Thyroid gland (tissue), 4 donors: ENCODE results near the gene CACNA1G. TPM values are rescaled to one million over a fixed set of nuclear protein-coding genes. Genes with fewer than 3 reads are reported as not detected.

ENCODE experiments used
- DNase-seq, 2 donors: peaks; one replicate each; pipeline ENCODE4 v3.0.0-alpha.2; 2019
- H3K27ac ChIP-seq, 3 donors: fragments of 200-600 bp; sonication (generic); 1 replicate in 2 of 3; 2 replicates in 1 of 3; pipeline ENCODE4 v1.5.1; 2016 to 2019; ENCODE audit warnings: mild to moderate bottlenecking in 1 of 3, moderate library complexity in 1 of 3
- H3K27me3 ChIP-seq: fragments of 200-600 bp; sonication (generic); one replicate; pipeline ENCODE4 v1.5.1; 2019
- H3K36me3 ChIP-seq, 2 donors: fragments of 200-600 bp; sonication (generic); one replicate each; pipeline ENCODE4 v1.5.1; 2016 to 2019
- H3K4me1 ChIP-seq, 2 donors: fragments of 200-600 bp; sonication (generic); one replicate each; pipeline ENCODE4 v1.5.1; 2017 to 2019
- H3K4me3 ChIP-seq, 3 donors: fragments of 200-600 bp; sonication (generic); replicated peaks in 1 of 3; 1 replicate in 2 of 3; 2 replicates in 1 of 3; pipeline ENCODE4 v1.5.1; 2016; ENCODE audit warnings: mild to moderate bottlenecking in 1 of 3
- H3K9me3 ChIP-seq: fragments of 200-600 bp; sonication (generic); one replicate; pipeline ENCODE4 v1.5.1; 2017
- CTCF ChIP-seq, 6 experiments: fragments of 200-600 bp in 3 of 6; fragments of 450-650 bp in 3 of 6; sonication (generic) in 3 of 6; IDR thresholded peaks; one replicate each; pipeline ENCODE4 v1.5.1; 2016 to 2019; ENCODE audit warnings: antibody characterized with exemption in 6 of 6, mild to moderate bottlenecking in 2 of 6, inconsistent platforms in 1 of 6, moderate library complexity in 1 of 6
- POLR2A ChIP-seq, 2 donors: fragments of 450-650 bp; IDR thresholded peaks; one replicate each; pipeline ENCODE4 v1.6.1; 2017; ENCODE audit warnings: antibody characterized with exemption in 2 of 2, mild to moderate bottlenecking in 2 of 2, moderate library complexity in 1 of 2
- WGBS, 2 donors: methylation state at CpG; one replicate each; pipeline ENCODE4 v1.1.5; 2017; 5-methylcytosine and 5-hydroxymethylcytosine counted together
- intact Hi-C: fragments of 100-400 bp; cut with DNase I; formaldehyde crosslinking; loops from one replicate; pipeline ENCODE4 v1.15.1; 2023
- total RNA-seq, 4 donors: library from RNA; depleted of rRNA; stranded (reverse); fragments of >200 nt; gene quantifications; one replicate each; pipeline ENCODE4 v1.2.3, GENCODE V29; 2016

Gene CACNA1G
- total RNA-seq, 4 donors from 2014 or later, result 0.13 to 3.3 (median 0.52) TPM

- Histone ChIP-seq H3K27me3 (no peaks in the 10 kb centered on the region), H3K9me3 (no peaks in the 10 kb centered on the region), H3K4me1 (no peaks in the 10 kb centered on the region), H3K27ac (no peak overlapping the region), H3K4me3 (no peak overlapping the region), H3K36me3 (no peaks in the 10 kb centered on the region)
- 87 to 90% methylated on average over 12 of the region's 12 CpGs for WGBS, 2 donors
- TF ChIP-seq CTCF (IDR thresholded peaks at IDR 0.05), result no peak
- no peak for TF ChIP-seq POLR2A (IDR thresholded peaks at IDR 0.05)
- no peak for DNase-seq
- intact Hi-C loops, result no loop called here
Observed at GRCh38 chr17:50573866-50574611, 13.5 kb downstream of the CACNA1G start.

GRCh38 chr17:50575581-50576210 is 15.2 kb downstream of the CACNA1G start:
- intact Hi-C loops, result no loop called here

GRCh38 chr17:50576864-50577263 is 16.3 kb downstream of the CACNA1G start:
- Histone ChIP-seq H3K27ac (no peak overlapping the region), H3K4me3 (no peak overlapping the region), H3K9me3 (no peaks in the 10 kb centered on the region), H3K36me3 (no peaks in the 10 kb centered on the region), H3K27me3 (no peaks in the 10 kb centered on the region), H3K4me1 (no peaks in the 10 kb centered on the region)
- 79 to 92% methylated on average over 12 to 13 of the region's 13 CpGs for WGBS, 2 donors
- intact Hi-C loops, result no loop called here
- no peak for TF ChIP-seq CTCF (IDR thresholded peaks at IDR 0.05)
- TF ChIP-seq POLR2A (IDR thresholded peaks at IDR 0.05), result no peak
- no peak for DNase-seq

More at GRCh38 chr17:50575581-50576210, 15.2 kb downstream of the CACNA1G start:
- WGBS, 2 donors, result 81 to 87% methylated on average over 22 to 24 of the region's 33 CpGs
- no peak for DNase-seq
- Histone ChIP-seq H3K27me3 (no peaks in the 10 kb centered on the region), H3K4me1 (no peaks in the 10 kb centered on the region), H3K36me3 (no peaks in the 10 kb centered on the region), H3K27ac (no peak overlapping the region), H3K9me3 (no peaks in the 10 kb centered on the region), H3K4me3 (no peak overlapping the region)
- TF ChIP-seq POLR2A (IDR thresholded peaks at IDR 0.05), result no peak
- no peak for TF ChIP-seq CTCF (IDR thresholded peaks at IDR 0.05)

- TF ChIP-seq CTCF (IDR thresholded peaks at IDR 0.05) (no peak), POLR2A (IDR thresholded peaks at IDR 0.05) (no peak)
- intact Hi-C loops, result no loop called here
- H3K4me1 ChIP-seq, result no peaks in the 10 kb centered on the region
- no peaks in the 10 kb centered on the region for H3K36me3 ChIP-seq
- no peaks in the 10 kb centered on the region for H3K27me3 ChIP-seq
- H3K27ac ChIP-seq, result no peak overlapping the region
- 93% methylated on average over 13 of the region's 13 CpGs for whole genome bisulfite sequencing, 2 donors
- DNase-seq, result no peak
- no peak overlapping the region for H3K4me3 ChIP-seq
- no peaks in the 10 kb centered on the region for H3K9me3 ChIP-seq
Observed at GRCh38 chr17:50577451-50577954, 17.0 kb downstream of the CACNA1G start.

- WGBS, 2 donors, result 91 to 100% methylated on average over 3 to 6 of the region's 16 CpGs
Observed at GRCh38 chr17:50578173-50578572, 17.7 kb downstream of the CACNA1G start.

More at GRCh38 chr17:50578173-50578572, 17.7 kb downstream of the CACNA1G start:
- Histone ChIP-seq H3K9me3 (no peaks in the 10 kb centered on the region), H3K36me3 (no peaks in the 10 kb centered on the region), H3K4me3 (no peak overlapping the region), H3K27ac (no peak overlapping the region), H3K4me1 (no peaks in the 10 kb centered on the region), H3K27me3 (no peaks in the 10 kb centered on the region)
- intact Hi-C loops, result no loop called here
- no peak for DNase-seq
- no peak for TF ChIP-seq CTCF (IDR thresholded peaks at IDR 0.05)
- TF ChIP-seq POLR2A (IDR thresholded peaks at IDR 0.05), result no peak
